ENCODE results near the gene MACROD2.
"Not testable (repeated sequence)": the region's sequence is repeated elsewhere in the genome, so short reads cannot be mapped to it uniquely, and the experiment has no call there.

Gene MACROD2

GRCh38 chr20:14453259-14453658, 457.9 kb downstream of the MACROD2 start:
- DNase-seq (ENCODE audit: insufficient read length, low spot score) (no peak), FAIRE-seq (no peak)

GRCh38 chr20:14454296-14454695, 459.0 kb downstream of the MACROD2 start:
- no peak for DNase-seq (ENCODE audit: insufficient read length, low spot score)
- TF ChIP-seq POLR2A (IDR thresholded peaks at IDR 0.05; ENCODE audit: low read depth, low read length) (no peak), SPI1 (IDR thresholded peaks at IDR 0.05; ENCODE audit: low read depth, low read length) (no peak), POU2F2 (IDR thresholded peaks at IDR 0.05; ENCODE audit: low read depth, low read length) (no peak), TAF1 (IDR thresholded peaks at IDR 0.05; ENCODE audit: low read depth, low read length) (no peak), PAX5 (IDR thresholded peaks at IDR 0.05; ENCODE audit: insufficient read depth, low read length, severe bottlenecking) (no peak), POLR2AphosphoS5 (IDR thresholded peaks at IDR 0.05; ENCODE audit: low read depth, low read length) (no peak)
- FAIRE-seq = no peak

More at GRCh38 chr20:14453259-14453658, 457.9 kb downstream of the MACROD2 start:
- no peak for TF ChIP-seq PAX5 (IDR thresholded peaks at IDR 0.05; ENCODE audit: insufficient read depth, low read length, severe bottlenecking)
- TF ChIP-seq POU2F2 (IDR thresholded peaks at IDR 0.05; ENCODE audit: low read depth, low read length) = no peak
- TF ChIP-seq SPI1 (IDR thresholded peaks at IDR 0.05; ENCODE audit: low read depth, low read length) = no peak
- TF ChIP-seq POLR2AphosphoS5 (IDR thresholded peaks at IDR 0.05; ENCODE audit: low read depth, low read length) = no peak
- TF ChIP-seq TAF1 (IDR thresholded peaks at IDR 0.05; ENCODE audit: low read depth, low read length) = no peak
- no peak for TF ChIP-seq POLR2A (IDR thresholded peaks at IDR 0.05; ENCODE audit: low read depth, low read length)

GRCh38 chr20:14467104-14467827, 471.9 kb downstream of the MACROD2 start:
- FAIRE-seq; DNase-seq (ENCODE audit: insufficient read length, low spot score): not testable (repeated sequence)

GRCh38 chr20:14470231-14470899, 475.0 kb downstream of the MACROD2 start:
- FAIRE-seq = no peak
- TF ChIP-seq POU2F2 (IDR thresholded peaks at IDR 0.05; ENCODE audit: low read depth, low read length) = no peak
- no peak for TF ChIP-seq POLR2AphosphoS5 (IDR thresholded peaks at IDR 0.05; ENCODE audit: low read depth, low read length)
- no peak for TF ChIP-seq TAF1 (IDR thresholded peaks at IDR 0.05; ENCODE audit: low read depth, low read length)
- no peak for TF ChIP-seq POLR2A (IDR thresholded peaks at IDR 0.05; ENCODE audit: low read depth, low read length)
- no peak for TF ChIP-seq PAX5 (IDR thresholded peaks at IDR 0.05; ENCODE audit: insufficient read depth, low read length, severe bottlenecking)
- no peak for TF ChIP-seq SPI1 (IDR thresholded peaks at IDR 0.05; ENCODE audit: low read depth, low read length)
- DNase-seq (ENCODE audit: insufficient read length, low spot score) = no peak

- DNase-seq (ENCODE audit: insufficient read length, low spot score) (no peak), FAIRE-seq (no peak)
- TF ChIP-seq POLR2AphosphoS5 (IDR thresholded peaks at IDR 0.05; ENCODE audit: low read depth, low read length) (no peak), TAF1 (IDR thresholded peaks at IDR 0.05; ENCODE audit: low read depth, low read length) (no peak), POU2F2 (IDR thresholded peaks at IDR 0.05; ENCODE audit: low read depth, low read length) (no peak), SPI1 (IDR thresholded peaks at IDR 0.05; ENCODE audit: low read depth, low read length) (no peak), POLR2A (IDR thresholded peaks at IDR 0.05; ENCODE audit: low read depth, low read length) (no peak), PAX5 (IDR thresholded peaks at IDR 0.05; ENCODE audit: insufficient read depth, low read length, severe bottlenecking) (no peak)
Measured at GRCh38 chr20:14470977-14471661, 475.8 kb downstream of the MACROD2 start.

GRCh38 chr20:14477125-14477524, 481.8 kb downstream of the MACROD2 start:
- DNase-seq (ENCODE audit: insufficient read length, low spot score) = no peak
- TF ChIP-seq PAX5 (IDR thresholded peaks at IDR 0.05; ENCODE audit: insufficient read depth, low read length, severe bottlenecking) (no peak), SPI1 (IDR thresholded peaks at IDR 0.05; ENCODE audit: low read depth, low read length) (no peak), POLR2AphosphoS5 (IDR thresholded peaks at IDR 0.05; ENCODE audit: low read depth, low read length) (no peak), POU2F2 (IDR thresholded peaks at IDR 0.05; ENCODE audit: low read depth, low read length) (no peak), TAF1 (IDR thresholded peaks at IDR 0.05; ENCODE audit: low read depth, low read length) (no peak), POLR2A (IDR thresholded peaks at IDR 0.05; ENCODE audit: low read depth, low read length) (no peak)
- FAIRE-seq = no peak

GRCh38 chr20:14478126-14478525, 482.8 kb downstream of the MACROD2 start:
- DNase-seq (ENCODE audit: insufficient read length, low spot score) (no peak), FAIRE-seq (no peak)
- TF ChIP-seq PAX5 (IDR thresholded peaks at IDR 0.05; ENCODE audit: insufficient read depth, low read length, severe bottlenecking) (no peak), POLR2AphosphoS5 (IDR thresholded peaks at IDR 0.05; ENCODE audit: low read depth, low read length) (no peak), POLR2A (IDR thresholded peaks at IDR 0.05; ENCODE audit: low read depth, low read length) (no peak), POU2F2 (IDR thresholded peaks at IDR 0.05; ENCODE audit: low read depth, low read length) (no peak), TAF1 (IDR thresholded peaks at IDR 0.05; ENCODE audit: low read depth, low read length) (no peak), SPI1 (IDR thresholded peaks at IDR 0.05; ENCODE audit: low read depth, low read length) (no peak)

GRCh38 chr20:14481863-14482262, 486.5 kb downstream of the MACROD2 start:
- TF ChIP-seq SPI1 (IDR thresholded peaks at IDR 0.05; ENCODE audit: low read depth, low read length) = no peak
- no peak for TF ChIP-seq PAX5 (IDR thresholded peaks at IDR 0.05; ENCODE audit: insufficient read depth, low read length, severe bottlenecking)
- no peak for DNase-seq (ENCODE audit: insufficient read length, low spot score)
- FAIRE-seq = no peak

GRCh38 chr20:14488212-14488611, 492.9 kb downstream of the MACROD2 start:
- FAIRE-seq (no peak), DNase-seq (ENCODE audit: insufficient read length, low spot score) (no peak)
- TF ChIP-seq TAF1 (IDR thresholded peaks at IDR 0.05; ENCODE audit: low read depth, low read length) (no peak), POLR2A (IDR thresholded peaks at IDR 0.05; ENCODE audit: low read depth, low read length) (no peak)
